Regular cardiac myocyte (primary cell): ENCODE measurements around the gene PRDM11. TPM values are rescaled to one million over a fixed set of nuclear protein-coding genes. Genes with fewer than 3 reads are reported as not detected.

ENCODE experiments used
- total RNA-seq: library from RNA; depleted of rRNA; stranded (reverse); fragments of >200 nt; gene quantifications from 2 replicates; pipeline ENCODE4 v1.2.3, GENCODE V29; 2014

The PRDM11 gene
- 4.0 and 8.5 TPM in 2 replicates for total RNA-seq

GRCh38 chr11:45146072-45147016 lies at the start of gene PRDM11:
Gene PRDM11, plus strand, starts transcription at chr11:45146639. Its CDS starts 35,128 bp downstream, at chr11:45181767.

Other genes with a start within 250 kb of the PRDM11 start
- 31.1 and 112 TPM in 2 replicates for gene TP53I11, start 195.8 kb upstream of the PRDM11 start, total RNA-seq
- under 0.01 and 0.38 TPM in 2 replicates for gene SYT13, start 139.7 kb downstream of the PRDM11 start, total RNA-seq